GM18909 (cell line): ENCODE measurements around the gene TMEM145.

Experiments
- ATAC-seq: cut with Tn5 transposase; IDR thresholded peaks from one replicate; pipeline ENCODE4 v1.9.1; 2021; ENCODE audit warnings: mild to moderate bottlenecking; ENCODE audit not compliant: unreplicated experiment, poor library complexity

TMEM145 gene

DNA sequence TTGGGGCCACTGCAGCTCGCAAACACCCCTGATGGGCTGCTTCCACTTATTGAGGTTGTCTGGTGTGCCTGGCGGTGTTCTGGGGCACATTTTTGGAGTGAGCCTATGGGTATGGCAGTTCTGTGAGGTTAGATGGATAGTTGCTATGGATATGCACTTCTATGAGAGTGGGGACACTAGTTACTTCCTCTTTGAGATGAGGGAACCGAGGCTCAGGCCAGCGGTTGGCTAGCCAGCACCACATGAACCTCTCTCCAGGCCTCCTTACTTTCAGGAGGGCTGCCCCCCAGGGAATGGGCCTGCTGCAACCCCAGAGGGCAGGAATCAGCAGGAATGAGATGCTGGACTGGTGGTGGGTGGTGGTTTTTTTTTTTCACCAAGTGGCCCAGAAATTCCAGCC is 24.7 kb upstream of the TMEM145 start:
- ATAC-seq, result no peak

- no peak for ATAC-seq
Observed at GRCh38 chr19:42288881-42289555, 24.1 kb upstream of the TMEM145 start.

GRCh38 chr19:42289556-42290041 is 23.5 kb upstream of the TMEM145 start:
- no peak for ATAC-seq

- ATAC-seq, result no peak
Observed at GRCh38 chr19:42290136-42290522, 23.0 kb upstream of the TMEM145 start.

DNA sequence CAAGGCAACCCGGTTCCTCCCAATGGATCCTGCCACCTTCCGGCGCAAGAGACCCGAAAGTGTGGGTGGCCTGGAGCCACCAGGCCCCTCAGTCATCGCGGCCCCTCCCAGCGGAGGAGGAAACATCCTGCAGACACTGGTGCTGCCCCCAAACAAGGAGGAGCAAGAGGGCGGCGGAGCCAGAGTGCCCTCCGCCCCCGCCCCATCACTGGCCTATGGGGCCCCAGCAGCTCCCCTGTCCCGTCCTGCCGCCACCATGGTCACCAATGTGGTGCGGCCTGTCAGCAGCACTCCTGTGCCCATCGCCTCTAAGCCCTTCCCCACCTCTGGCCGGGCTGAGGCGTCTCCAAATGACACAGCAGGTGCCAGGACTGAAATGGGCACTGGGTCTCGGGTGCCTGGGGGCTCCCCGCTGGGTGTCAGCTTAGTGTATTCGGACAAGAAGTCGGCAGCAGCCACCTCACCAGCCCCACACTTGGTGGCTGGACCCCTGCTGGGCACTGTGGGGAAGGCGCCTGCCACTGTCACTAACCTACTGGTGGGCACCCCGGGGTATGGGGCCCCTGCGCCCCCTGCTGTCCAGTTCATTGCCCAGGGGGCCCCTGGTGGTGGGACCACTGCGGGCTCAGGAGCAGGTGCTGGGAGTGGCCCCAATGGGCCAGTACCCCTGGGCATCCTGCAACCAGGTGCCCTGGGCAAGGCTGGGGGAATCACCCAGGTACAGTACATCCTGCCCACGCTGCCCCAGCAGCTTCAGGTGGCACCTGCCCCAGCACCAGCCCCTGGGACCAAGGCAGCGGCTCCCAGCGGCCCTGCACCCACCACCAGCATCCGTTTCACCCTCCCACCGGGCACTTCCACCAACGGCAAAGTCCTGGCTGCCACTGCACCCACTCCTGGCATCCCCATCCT is 22.3 kb upstream of the TMEM145 start:
- ATAC-seq, result no peak

- ATAC-seq, result no peak
Observed at GRCh38 chr19:42291435-42291810, 21.7 kb upstream of the TMEM145 start.

DNA sequence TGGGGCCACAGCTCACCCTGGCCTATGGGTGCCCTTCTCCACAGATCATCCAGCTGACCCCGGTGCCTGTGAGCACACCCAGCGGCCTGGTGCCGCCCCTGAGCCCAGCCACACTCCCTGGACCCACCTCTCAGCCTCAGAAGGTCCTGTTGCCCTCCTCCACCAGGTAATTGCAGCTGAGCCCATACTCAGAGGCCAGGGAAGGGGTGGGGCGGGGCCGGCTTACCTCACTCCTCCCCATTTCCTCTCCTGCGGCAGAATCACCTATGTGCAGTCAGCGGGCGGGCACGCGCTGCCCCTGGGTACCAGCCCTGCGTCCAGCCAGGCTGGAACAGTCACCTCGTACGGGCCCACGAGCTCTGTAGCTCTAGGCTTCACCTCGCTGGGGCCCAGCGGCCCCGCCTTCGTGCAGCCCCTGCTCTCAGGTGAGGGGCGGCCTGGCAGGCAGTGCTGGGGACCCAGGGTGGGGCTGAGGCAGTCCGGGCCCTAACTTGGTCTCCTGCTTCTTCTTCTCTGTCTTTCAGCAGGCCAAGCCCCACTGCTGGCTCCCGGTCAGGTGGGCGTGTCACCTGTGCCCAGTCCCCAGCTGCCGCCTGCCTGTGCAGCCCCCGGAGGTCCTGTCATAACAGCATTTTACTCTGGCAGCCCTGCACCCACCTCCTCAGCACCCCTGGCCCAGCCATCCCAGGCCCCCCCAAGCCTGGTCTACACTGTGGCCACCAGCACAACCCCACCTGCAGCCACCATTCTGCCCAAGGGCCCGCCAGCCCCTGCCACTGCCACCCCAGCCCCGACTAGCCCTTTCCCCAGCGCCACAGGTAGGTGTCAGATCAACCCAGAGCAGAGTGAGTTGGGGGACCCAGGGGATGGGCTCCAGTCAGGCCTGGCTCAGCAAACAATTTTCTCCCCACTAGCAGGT is 20.8 kb upstream of the TMEM145 start:
- no peak for ATAC-seq

GRCh38 chr19:42292963-42293362 is 20.1 kb upstream of the TMEM145 start:
- ATAC-seq, result no peak

DNA sequence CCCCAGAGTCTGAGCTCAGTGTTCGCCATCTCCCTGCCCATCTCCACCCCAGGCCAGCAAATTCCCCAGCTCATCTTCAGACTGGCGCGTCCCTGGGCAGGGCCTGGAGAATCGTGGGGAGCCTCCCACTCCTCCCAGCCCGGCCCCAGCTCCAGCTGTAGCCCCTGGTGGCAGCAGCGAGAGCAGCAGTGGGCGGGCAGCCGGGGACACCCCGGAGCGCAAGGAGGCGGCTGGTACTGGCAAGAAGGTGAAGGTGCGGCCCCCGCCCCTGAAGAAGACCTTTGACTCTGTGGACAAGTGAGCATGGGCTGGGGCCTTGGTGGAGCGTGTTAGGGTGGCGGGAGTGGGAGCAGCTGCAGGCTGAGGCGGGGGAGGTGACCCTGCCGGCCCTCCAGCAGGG is 19.6 kb upstream of the TMEM145 start:
- no peak for ATAC-seq

DNA sequence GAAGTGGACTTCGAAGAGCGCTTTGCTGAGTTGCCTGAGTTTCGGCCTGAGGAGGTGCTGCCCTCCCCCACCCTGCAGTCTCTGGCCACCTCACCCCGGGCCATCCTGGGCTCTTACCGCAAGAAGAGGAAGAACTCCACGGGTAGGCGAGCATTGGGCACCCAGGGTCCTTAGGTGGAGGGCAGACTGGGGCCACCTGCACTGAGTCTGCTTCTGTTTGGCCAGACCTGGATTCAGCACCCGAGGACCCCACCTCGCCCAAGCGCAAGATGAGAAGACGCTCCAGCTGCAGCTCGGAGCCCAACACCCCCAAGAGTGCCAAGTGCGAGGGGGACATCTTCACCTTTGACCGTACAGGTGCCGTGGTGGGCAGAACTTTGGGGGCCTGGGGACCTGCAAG is 19.2 kb upstream of the TMEM145 start:
- no peak for ATAC-seq

- ATAC-seq, result no peak
Observed at GRCh38 chr19:42294471-42295137, 18.5 kb upstream of the TMEM145 start.

GRCh38 chr19:42295342-42295741 is 17.8 kb upstream of the TMEM145 start:
- ATAC-seq, result no peak

DNA sequence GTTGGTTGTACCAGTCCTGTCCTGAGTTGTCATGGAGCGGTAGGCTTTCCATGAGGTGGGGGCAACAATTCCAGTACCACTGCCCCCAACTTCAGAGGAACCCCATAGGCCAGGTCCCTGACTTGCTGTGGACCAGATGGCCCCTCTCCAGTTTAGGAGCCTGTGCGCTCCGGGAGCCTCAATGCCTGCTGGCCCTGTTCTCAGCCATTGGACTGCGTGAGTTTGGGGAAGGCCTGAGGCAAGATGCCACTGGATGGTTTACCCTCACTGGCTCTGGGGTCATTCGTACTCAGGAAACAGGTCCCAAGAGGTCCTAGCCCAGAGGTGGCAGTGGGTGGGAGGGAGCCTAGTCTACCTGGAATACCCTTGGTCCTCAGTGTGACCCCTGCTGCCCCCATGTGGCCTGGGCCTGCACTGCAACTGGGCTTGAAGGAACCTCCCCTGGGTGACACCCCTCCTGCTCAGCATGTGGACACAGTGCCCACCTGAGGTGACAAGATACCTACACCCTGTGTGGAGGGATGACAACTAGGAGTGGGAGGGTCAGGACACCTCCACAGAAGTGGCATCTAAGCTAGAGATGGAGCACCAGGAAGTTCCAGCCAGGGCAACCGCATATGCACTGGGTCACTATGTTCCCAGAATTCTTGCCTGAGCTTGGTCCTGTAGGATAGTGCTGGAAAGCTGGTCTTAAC is 17.1 kb upstream of the TMEM145 start:
- peak; percentile 65 for ATAC-seq

DNA sequence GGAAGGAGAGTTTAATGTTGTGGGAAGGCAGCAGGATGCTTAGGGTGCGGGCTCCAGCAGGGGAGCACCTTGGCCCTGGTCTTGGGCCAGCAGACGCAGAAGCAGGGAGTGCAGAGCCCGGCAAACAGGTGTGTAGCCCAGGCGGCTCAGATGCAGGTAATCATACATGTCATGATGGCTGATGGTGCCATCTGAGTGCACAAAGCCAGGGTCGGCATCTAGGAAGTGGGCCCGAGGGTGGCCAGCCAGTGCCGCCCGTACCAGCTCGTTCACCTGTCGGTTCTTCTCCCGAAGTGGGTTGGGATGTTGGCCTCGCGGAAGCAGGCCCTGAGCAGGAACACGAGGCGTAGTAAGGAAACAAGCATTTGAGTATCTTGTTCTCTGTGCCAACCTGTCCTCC is 16.1 kb upstream of the TMEM145 start:
- no peak for ATAC-seq

GRCh38 chr19:42301646-42302203 is 11.4 kb upstream of the TMEM145 start, which contains the start of gene PRR19:
Gene PRR19, plus strand, starts transcription at chr19:42302132. Its CDS starts 7,453 bp downstream, at chr19:42309585.
- ATAC-seq, result peak; percentile 12

- no peak for ATAC-seq
Observed at GRCh38 chr19:42303101-42303464, 10.0 kb upstream of the TMEM145 start.

DNA sequence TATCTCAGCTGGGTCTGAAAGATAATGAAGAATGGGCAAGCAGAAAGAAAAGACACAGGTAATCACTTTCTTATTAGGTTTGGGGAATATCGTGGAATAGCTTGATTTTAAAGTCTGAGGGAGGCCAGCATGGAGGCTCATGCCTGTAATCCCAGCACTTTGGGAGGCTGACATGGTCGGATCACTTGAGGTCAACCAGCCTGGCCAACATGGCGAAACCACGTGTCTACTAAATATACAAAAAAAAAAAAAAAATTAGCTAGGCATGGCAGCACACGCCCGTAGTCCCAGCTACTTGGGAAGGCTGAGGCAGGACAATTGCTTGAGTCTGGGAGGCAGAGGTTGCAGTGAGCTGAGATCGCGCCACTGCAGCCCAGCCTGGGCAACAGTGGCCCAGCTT is 9.2 kb upstream of the TMEM145 start:
- ATAC-seq, result no peak

GRCh38 chr19:42306646-42307045 is 6.5 kb upstream of the TMEM145 start:
- no peak for ATAC-seq

GRCh38 chr19:42309686-42310085 is 3.4 kb upstream of the TMEM145 start:
- ATAC-seq, result no peak
